SK-N-SH treated with all-trans-retinoic acid at 6 μM for 48 hours (cell line): ENCODE results near the gene FAT1.

Source experiments
- PPARA ChIP-seq: fragments of 250-450 bp; sonication (Bioruptor Pico); IDR thresholded peaks from 2 replicates; pipeline ENCODE4 v1.5.0; 2020; ENCODE audit warnings: mild to moderate bottlenecking, borderline replicate concordance
- ZFP30 ChIP-seq: fragments of 450-650 bp; formaldehyde crosslinking; IDR thresholded peaks from 2 replicates; pipeline ENCODE4 v1.5.0; 2022; ENCODE audit warnings: mild to moderate bottlenecking, moderate library complexity
- ZNF70 ChIP-seq: fragments of 450-650 bp; formaldehyde crosslinking; IDR thresholded peaks from 2 replicates; pipeline ENCODE4 v1.5.0; 2020; ENCODE audit warnings: mild to moderate bottlenecking, moderate library complexity
- TF ChIP-seq, protein P1 (sequence below): fragments of 250-450 bp; sonication (Bioruptor Pico); IDR thresholded peaks from 2 replicates; pipeline ENCODE4 v1.8.0; 2020; ENCODE audit warnings: mild to moderate bottlenecking, moderate library complexity, borderline replicate concordance

DNA sequence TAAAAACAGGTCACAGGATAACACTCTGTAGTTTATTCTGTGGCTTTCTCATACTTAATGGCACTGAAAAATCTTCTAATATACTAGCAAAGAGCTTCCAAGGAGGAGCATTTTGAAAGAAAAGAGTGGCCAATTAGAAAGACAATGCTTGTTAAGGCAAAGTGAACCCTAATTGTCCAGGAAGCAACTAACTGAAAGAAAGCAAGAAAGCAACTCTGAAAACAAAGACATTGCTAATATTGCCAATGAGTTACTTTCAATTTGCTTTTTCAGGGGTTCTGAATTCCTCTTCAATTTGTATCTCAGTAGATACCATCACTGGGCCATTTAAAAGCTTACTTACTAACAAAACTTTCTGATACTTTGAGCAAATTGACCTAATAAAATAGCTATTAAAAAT lies 89.8 kb downstream of the FAT1 start:
- TF ChIP-seq ZNF70 (no peak), ZFP30 (no peak), PPARA (CRISPR knock-in tag) (no peak)
- TF ChIP-seq, protein P1, sequence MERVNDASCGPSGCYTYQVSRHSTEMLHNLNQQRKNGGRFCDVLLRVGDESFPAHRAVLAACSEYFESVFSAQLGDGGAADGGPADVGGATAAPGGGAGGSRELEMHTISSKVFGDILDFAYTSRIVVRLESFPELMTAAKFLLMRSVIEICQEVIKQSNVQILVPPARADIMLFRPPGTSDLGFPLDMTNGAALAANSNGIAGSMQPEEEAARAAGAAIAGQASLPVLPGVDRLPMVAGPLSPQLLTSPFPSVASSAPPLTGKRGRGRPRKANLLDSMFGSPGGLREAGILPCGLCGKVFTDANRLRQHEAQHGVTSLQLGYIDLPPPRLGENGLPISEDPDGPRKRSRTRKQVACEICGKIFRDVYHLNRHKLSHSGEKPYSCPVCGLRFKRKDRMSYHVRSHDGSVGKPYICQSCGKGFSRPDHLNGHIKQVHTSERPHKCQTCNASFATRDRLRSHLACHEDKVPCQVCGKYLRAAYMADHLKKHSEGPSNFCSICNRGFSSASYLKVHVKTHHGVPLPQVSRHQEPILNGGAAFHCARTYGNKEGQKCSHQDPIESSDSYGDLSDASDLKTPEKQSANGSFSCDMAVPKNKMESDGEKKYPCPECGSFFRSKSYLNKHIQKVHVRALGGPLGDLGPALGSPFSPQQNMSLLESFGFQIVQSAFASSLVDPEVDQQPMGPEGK (CRISPR knock-in tag), result no peak
